Colonic mucosa (tissue), 4 donors: ENCODE measurements around the gene NTMT1. TPM values are rescaled to one million over a fixed set of nuclear protein-coding genes. Genes with fewer than 3 reads are reported as not detected.
A peak's percentile ranks its signal among the peaks of the same experiment; 100 is the strongest.

Source experiments
- DNase-seq: peaks from one replicate; pipeline ENCODE4 v3.0.0-alpha.2; 2020
- H3K27ac ChIP-seq: fragments of 200-600 bp; one replicate; pipeline ENCODE4 v1.8.0; 2021
- H3K27me3 ChIP-seq: fragments of 200-600 bp; one replicate; pipeline ENCODE4 v1.8.0; 2021
- H3K36me3 ChIP-seq: fragments of 200-600 bp; one replicate; pipeline ENCODE4 v1.8.0; 2021
- H3K4me1 ChIP-seq: fragments of 200-600 bp; one replicate; pipeline ENCODE4 v1.8.0; 2021; ENCODE audit warnings: mild to moderate bottlenecking
- H3K4me3 ChIP-seq: fragments of 200-600 bp; one replicate; pipeline ENCODE4 v1.8.0; 2021
- H3K9ac ChIP-seq, 2 donors: one replicate each; pipeline ENCODE4 v1.7.0; 2013; ENCODE audit warnings: control low read depth in 2 of 2, low read depth in 2 of 2, low read length in 2 of 2
- H3K9me3 ChIP-seq: fragments of 200-600 bp; one replicate; pipeline ENCODE4 v1.8.0; 2021
- intact Hi-C: fragments of 100-400 bp; cut with DNase I; formaldehyde crosslinking; loops from one replicate; pipeline ENCODE4 v1.14.1; 2022
- total RNA-seq, 2 donors: library from RNA; stranded (reverse); fragmentation: NEBNext Ultra II Directional in 1 of 2; extraction: Animal tissue kit (Norgen Biotek cat#: 25700) in 1 of 2; gene quantifications; one replicate each; pipeline ENCODE4 v1.2.1, GENCODE V29; 2021
- TF ChIP-seq, protein P1 (sequence below): fragments of 200-600 bp; IDR thresholded peaks from one replicate; pipeline ENCODE4 v1.8.0; 2022; ENCODE audit warnings: antibody characterized with exemption, mild to moderate bottlenecking
- donor health status: healthy.
- donor health status: DM: no; HTN: no; CAD: no.
- donor health status: DM: no; HTN: no; CAD: no.

NTMT1 gene
- total RNA-seq, 2 donors from 2014 or later = 25.3 to 50.2 TPM

GRCh38 chr9:129594632-129595031, 31.3 kb upstream of the NTMT1 start:
- Histone ChIP-seq H3K27me3 (no peaks in the 10 kb centered on the region), H3K36me3 (no peaks in the 10 kb centered on the region), H3K4me1 (peaks cover 5% of the 10 kb centered on the region), H3K4me3 (no peak overlapping the region), H3K27ac (no peak overlapping the region), H3K9ac (no peak overlapping the region), H3K9me3 (no peaks in the 10 kb centered on the region)
- intact Hi-C loops = no loop called here
- TF ChIP-seq, protein P1, sequence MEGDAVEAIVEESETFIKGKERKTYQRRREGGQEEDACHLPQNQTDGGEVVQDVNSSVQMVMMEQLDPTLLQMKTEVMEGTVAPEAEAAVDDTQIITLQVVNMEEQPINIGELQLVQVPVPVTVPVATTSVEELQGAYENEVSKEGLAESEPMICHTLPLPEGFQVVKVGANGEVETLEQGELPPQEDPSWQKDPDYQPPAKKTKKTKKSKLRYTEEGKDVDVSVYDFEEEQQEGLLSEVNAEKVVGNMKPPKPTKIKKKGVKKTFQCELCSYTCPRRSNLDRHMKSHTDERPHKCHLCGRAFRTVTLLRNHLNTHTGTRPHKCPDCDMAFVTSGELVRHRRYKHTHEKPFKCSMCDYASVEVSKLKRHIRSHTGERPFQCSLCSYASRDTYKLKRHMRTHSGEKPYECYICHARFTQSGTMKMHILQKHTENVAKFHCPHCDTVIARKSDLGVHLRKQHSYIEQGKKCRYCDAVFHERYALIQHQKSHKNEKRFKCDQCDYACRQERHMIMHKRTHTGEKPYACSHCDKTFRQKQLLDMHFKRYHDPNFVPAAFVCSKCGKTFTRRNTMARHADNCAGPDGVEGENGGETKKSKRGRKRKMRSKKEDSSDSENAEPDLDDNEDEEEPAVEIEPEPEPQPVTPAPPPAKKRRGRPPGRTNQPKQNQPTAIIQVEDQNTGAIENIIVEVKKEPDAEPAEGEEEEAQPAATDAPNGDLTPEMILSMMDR = no peak
- DNase-seq = no peak

- peaks cover 5% of the 10 kb centered on the region for H3K4me1 ChIP-seq
- H3K9ac ChIP-seq = no peak overlapping the region
- H3K36me3 ChIP-seq = no peaks in the 10 kb centered on the region
- no peaks in the 10 kb centered on the region for H3K9me3 ChIP-seq
- TF ChIP-seq, protein P1 = no peak
- DNase-seq = no peak
- no peak overlapping the region for H3K4me3 ChIP-seq
- intact Hi-C loops = no loop called here
- peak overlapping the region; percentile 79 for H3K27ac ChIP-seq
- no peaks in the 10 kb centered on the region for H3K27me3 ChIP-seq
Measured at GRCh38 chr9:129595311-129595741, 30.6 kb upstream of the NTMT1 start.

DNA sequence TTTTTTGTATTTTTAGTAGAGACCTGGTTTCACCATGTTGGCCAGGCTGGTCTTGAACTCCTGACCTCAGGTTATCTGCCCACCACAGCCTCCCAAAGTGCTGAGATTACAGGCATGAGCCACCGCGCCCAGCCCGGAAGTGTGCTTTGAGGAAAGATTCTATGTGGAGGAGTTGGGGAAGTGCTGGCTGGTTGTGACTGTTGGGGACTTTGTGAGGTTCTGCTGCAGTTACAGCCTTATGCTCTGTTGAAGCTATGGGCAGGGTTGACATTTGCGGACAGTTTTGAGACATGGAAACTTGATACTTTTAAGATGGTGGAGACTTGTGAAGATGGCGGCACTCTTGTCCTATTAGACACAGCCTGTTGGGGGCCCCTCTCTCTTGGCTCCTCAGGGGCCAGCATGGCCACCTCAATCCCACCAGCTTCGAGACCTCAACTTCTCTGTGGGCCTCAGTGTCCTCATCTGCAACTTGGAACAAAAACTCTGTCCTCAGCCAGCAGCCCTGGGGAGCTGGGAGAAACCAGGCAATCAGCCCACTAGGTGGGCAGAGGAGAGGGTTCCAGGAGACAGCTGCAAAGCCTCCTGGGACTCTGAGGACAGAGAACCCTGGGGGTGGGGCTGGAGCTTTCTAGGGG, 29.9 kb upstream of the NTMT1 start:
- H3K27me3 ChIP-seq = no peaks in the 10 kb centered on the region
- no peaks in the 10 kb centered on the region for H3K36me3 ChIP-seq
- TF ChIP-seq, protein P1 = no peak
- H3K9me3 ChIP-seq = no peaks in the 10 kb centered on the region
- H3K9ac ChIP-seq = no peak overlapping the region
- DNase-seq = no peak
- intact Hi-C loops = no loop called here
- no peak overlapping the region for H3K4me3 ChIP-seq
- H3K4me1 ChIP-seq = peaks cover 5% of the 10 kb centered on the region
- peak overlapping the region; percentile 79 for H3K27ac ChIP-seq

- Histone ChIP-seq H3K9ac (peak overlapping the region; percentile 41 to 76), H3K9me3 (no peaks in the 10 kb centered on the region), H3K27ac (peak overlapping the region; percentile 79), H3K36me3 (no peaks in the 10 kb centered on the region), H3K27me3 (no peaks in the 10 kb centered on the region), H3K4me1 (peaks cover 5% of the 10 kb centered on the region), H3K4me3 (peak overlapping the region; percentile 34)
- intact Hi-C loops = no loop called here
- TF ChIP-seq, protein P1 = no peak
- peak; percentile 80 for DNase-seq
Measured at GRCh38 chr9:129596541-129597331, 29.2 kb upstream of the NTMT1 start.

DNA sequence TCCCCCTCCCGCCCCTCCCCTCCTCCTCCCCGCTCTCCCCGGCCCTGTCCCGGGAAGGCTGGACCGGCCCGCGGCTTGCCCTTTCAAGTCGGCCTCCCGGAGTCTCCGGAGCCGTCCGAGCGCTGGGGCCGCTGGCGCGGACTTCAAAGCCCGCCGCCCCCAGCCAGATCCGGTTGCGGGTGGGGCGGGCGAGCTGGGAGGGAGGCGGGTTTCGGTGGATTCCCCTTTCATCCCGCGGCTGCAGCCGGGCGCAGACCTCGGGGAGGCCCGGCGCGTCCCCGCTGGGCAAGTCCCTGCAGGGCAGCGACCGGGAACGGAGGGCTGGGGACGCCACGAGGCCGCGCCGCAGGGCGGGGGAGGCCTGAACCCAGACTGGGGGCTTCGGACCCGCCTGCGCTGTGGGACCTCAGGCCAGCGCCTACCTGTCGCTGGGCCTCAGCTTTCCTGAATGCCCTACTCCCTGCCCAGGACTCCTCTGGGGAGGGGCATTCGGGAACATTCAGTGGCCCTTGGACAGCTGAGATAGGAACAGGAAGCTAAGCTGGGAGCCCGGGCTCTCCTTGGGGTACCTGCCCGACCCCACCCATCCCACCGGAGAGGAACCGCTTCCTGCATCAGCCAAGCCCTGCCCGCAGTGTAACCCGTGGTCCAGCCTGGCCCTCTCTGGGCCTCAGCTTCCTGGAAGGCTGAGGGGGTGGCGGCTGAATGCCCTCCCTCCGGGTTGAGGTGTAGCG, 28.4 kb upstream of the NTMT1 start:
- DNase-seq = peak; percentile 77
- peaks cover 5% of the 10 kb centered on the region for H3K4me1 ChIP-seq
- H3K9me3 ChIP-seq = no peaks in the 10 kb centered on the region
- intact Hi-C loops = no loop called here
- peak overlapping the region; percentile 34 for H3K4me3 ChIP-seq
- TF ChIP-seq, protein P1 = no peak
- H3K27me3 ChIP-seq = no peaks in the 10 kb centered on the region
- H3K36me3 ChIP-seq = no peaks in the 10 kb centered on the region
- peak overlapping the region; percentile 61 to 64 for H3K9ac ChIP-seq
- peak overlapping the region; percentile 79 for H3K27ac ChIP-seq
